Gastrocnemius medialis (tissue), 4 donors: Measurements from ENCODE around the gene TBC1D3B.

Experiments
- CTCF ChIP-seq, 5 experiments: fragments of 450-650 bp in 3 of 5; fragments of 200-600 bp in 2 of 5; sonication (generic) in 2 of 5; IDR thresholded peaks in 4 of 5; conservative IDR thresholded peaks in 1 of 5; 1 replicate in 4 of 5; 2 replicates in 1 of 5; pipeline ENCODE4 v1.5.1; 2016 to 2019; ENCODE audit warnings: antibody characterized with exemption in 5 of 5, mild to moderate bottlenecking in 3 of 5, moderate library complexity in 3 of 5
- POLR2A ChIP-seq, 2 donors: fragments of 450-650 bp; IDR thresholded peaks; one replicate each; pipeline ENCODE4 v1.6.1; 2017; ENCODE audit warnings: antibody characterized with exemption in 2 of 2, mild to moderate bottlenecking in 2 of 2, moderate library complexity in 2 of 2

GRCh38 chr17:36132421-36132831 is 44.0 kb downstream of the TBC1D3B start:
- TF ChIP-seq POLR2A (IDR thresholded peaks at IDR 0.05), result no peak
- no peak for TF ChIP-seq CTCF (IDR thresholded peaks at IDR 0.05 in 4 of 5, conservative IDR thresholded peaks at IDR 0.05 in 1 of 5)
